SK-N-SH (cell line): ENCODE measurements around the gene CCDC80. TPM values are rescaled to one million over a fixed set of nuclear protein-coding genes. Genes with fewer than 3 reads are reported as not detected.

Experiments
- ELF1 ChIP-seq: IDR thresholded peaks from 2 replicates; pipeline ENCODE4 v1.4.0; 2012
- GATA2 ChIP-seq: sonication (generic); formaldehyde crosslinking; IDR thresholded peaks from 2 replicates; pipeline ENCODE4 v1.5.0; 2020; ENCODE audit warnings: mild to moderate bottlenecking, missing genetic modification reagents
- IRF3 ChIP-seq: fragments of 150-350 bp; IDR thresholded peaks from 2 replicates; pipeline ENCODE4 v1.6.1; 2016; ENCODE audit warnings: mild to moderate bottlenecking, low read depth, low read length
- MXI1 ChIP-seq: IDR thresholded peaks from 2 replicates; pipeline ENCODE4 v1.6.1; 2012; ENCODE audit warnings: mild to moderate bottlenecking, low read depth, low read length, improper control_type of control experiment
- TCF12 ChIP-seq: IDR thresholded peaks from 2 replicates; pipeline ENCODE4 v1.4.0; 2012
- USF2 ChIP-seq: fragments of 150-350 bp; IDR thresholded peaks from 2 replicates; pipeline ENCODE4 v1.6.1; 2017; ENCODE audit warnings: antibody characterized with exemption, low read length, low read depth, borderline replicate concordance
- polyA plus RNA-seq, 3 experiments: library from polyadenylated mRNA; depleted of rRNA; stranded (reverse); fragments of >200 nt; gene quantifications; 2 replicates each; pipeline ENCODE4 v1.2.3, GENCODE V29; 2012

CCDC80 gene
- polyA plus RNA-seq, 1 of the 3 experiments (the other 2 are of a cell fraction), result 83.4 TPM

- TF ChIP-seq USF2 (no peak), MXI1 (no peak), GATA2 (no peak), ELF1 (no peak), TCF12 (no peak), IRF3 (no peak)
- TF ChIP-seq, all 33 proteins: peak for 0
Measured at GRCh38 chr3:112550859-112551258, 90.1 kb downstream of the CCDC80 start (continued).

Other genes starting within 250 kb of the CCDC80 start
- not detected in 2 replicates for gene BTLA, start 141.7 kb downstream of the CCDC80 start, polyA plus RNA-seq (2012; rRNA removed)
- gene ATG3, start 79.2 kb downstream of the CCDC80 start, polyA plus RNA-seq (2012; rRNA removed), result 38.8 and 39.7 TPM in 2 replicates
- 16.0 and 23.2 TPM in 2 replicates for gene SLC35A5, start 79.1 kb downstream of the CCDC80 start, polyA plus RNA-seq (2012; rRNA removed)
- gene CD200R1L, start 205.7 kb upstream of the CCDC80 start, polyA plus RNA-seq (2012; rRNA removed), result not detected in 2 replicates